OCI-LY1 (cell line): ENCODE results near the gene UBQLNL.

ENCODE experiments used
- H2AFZ ChIP-seq: fragments of 200-600 bp; sonication (generic), shearing (Covaris generic); 2 replicates; pipeline ENCODE4 v1.6.0; 2014; ENCODE audit warnings: antibody characterized with exemption, mild to moderate bottlenecking, low read length
- H3F3A ChIP-seq: fragments of 200-600 bp; sonication (generic), shearing (Covaris generic); 2 replicates; pipeline ENCODE4 v1.6.0; 2014; ENCODE audit warnings: mild to moderate bottlenecking, antibody characterized with exemption, low read length, moderate library complexity; ENCODE audit not compliant: insufficient read depth
- H3K27ac ChIP-seq: fragments of 200-600 bp; sonication (generic); 2 replicates; pipeline ENCODE4 v1.5.1; 2014; ENCODE audit warnings: low read length, mixed run types, mild to moderate bottlenecking, low read depth; ENCODE audit not compliant: poor library complexity, severe bottlenecking
- H3K27me3 ChIP-seq: fragments of 200-600 bp; sonication (generic); 2 replicates; pipeline ENCODE4 v1.6.0; 2014; ENCODE audit warnings: antibody characterized with exemption, mild to moderate bottlenecking, low read length, moderate library complexity; ENCODE audit not compliant: insufficient read depth
- H3K36me3 ChIP-seq: fragments of 200-600 bp; sonication (generic); 2 replicates; pipeline ENCODE4 v1.6.1; 2014; ENCODE audit warnings: mild to moderate bottlenecking, antibody characterized with exemption, low read length, moderate library complexity, mixed read lengths; ENCODE audit not compliant: insufficient read depth
- H3K4me1 ChIP-seq: fragments of 200-600 bp; sonication (generic); 2 replicates; pipeline ENCODE4 v1.5.1; 2014; ENCODE audit warnings: mild to moderate bottlenecking, low read length, moderate library complexity; ENCODE audit not compliant: insufficient read depth, severe bottlenecking
- H3K4me2 ChIP-seq: fragments of 200-600 bp; sonication (generic), shearing (Covaris generic); 2 replicates; pipeline ENCODE4 v1.6.1; 2014; ENCODE audit warnings: low read length
- H3K4me3 ChIP-seq: fragments of 200-600 bp; sonication (generic); 2 replicates; pipeline ENCODE4 v1.5.1; 2014; ENCODE audit warnings: low read length, low read depth, mild to moderate bottlenecking, mixed read lengths; ENCODE audit not compliant: poor library complexity, severe bottlenecking
- H3K79me2 ChIP-seq: fragments of 200-600 bp; shearing (Covaris generic); 2 replicates; pipeline ENCODE4 v1.6.1; 2016; ENCODE audit warnings: mixed run types, low read length, mixed read lengths; ENCODE audit not compliant: insufficient read depth
- H3K9ac ChIP-seq: fragments of 200-600 bp; sonication (generic), shearing (Covaris generic); 2 replicates; pipeline ENCODE4 v1.6.1; 2014; ENCODE audit warnings: mild to moderate bottlenecking, low read length, mixed read lengths
- H3K9me2 ChIP-seq: fragments of 200-600 bp; sonication (generic), shearing (Covaris generic); 2 replicates; pipeline ENCODE4 v1.6.1; 2014; ENCODE audit warnings: low read depth, mild to moderate bottlenecking, low read length, mixed read lengths
- H3K9me3 ChIP-seq: fragments of 200-600 bp; shearing (Covaris generic); 2 replicates; pipeline ENCODE4 v1.6.1; 2014; ENCODE audit warnings: low read length, mixed read lengths
- H4K20me1 ChIP-seq: fragments of 200-600 bp; sonication (generic), shearing (Covaris generic); 2 replicates; pipeline ENCODE4 v1.6.0; 2016; ENCODE audit warnings: mild to moderate bottlenecking, low read length; ENCODE audit not compliant: insufficient read depth
- CTCF ChIP-seq: fragments of 200-600 bp; sonication (generic), shearing (Covaris generic); IDR thresholded peaks from 2 replicates; pipeline ENCODE4 v1.5.1; 2017; ENCODE audit warnings: mild to moderate bottlenecking, antibody characterized with exemption, low read length, moderate library complexity, mixed read lengths
- EZH2 ChIP-seq: fragments of 200-600 bp; sonication (generic), shearing (Covaris generic); IDR thresholded peaks from 2 replicates; pipeline ENCODE4 v1.8.0; 2017; ENCODE audit warnings: borderline replicate concordance, mixed run types, mild to moderate bottlenecking, antibody characterized with exemption, low read length, moderate library complexity, mixed read lengths

UBQLNL gene

GRCh38 chr11:5486421-5486820, 30.1 kb downstream of the UBQLNL start:
- no peaks in the 10 kb centered on the region for H3K79me2 ChIP-seq
- H3K9me2 ChIP-seq = no peaks in the 10 kb centered on the region
- H4K20me1 ChIP-seq = no peaks in the 10 kb centered on the region
- H3F3A ChIP-seq = no peaks in the 10 kb centered on the region
- H3K36me3 ChIP-seq = no peaks in the 10 kb centered on the region
- H3K27me3 ChIP-seq = no peaks in the 10 kb centered on the region; the same call in 1 of the 2 replicates
- no peaks in the 10 kb centered on the region for H3K4me1 ChIP-seq
- no peak overlapping the region for H3K4me3 ChIP-seq
- H2AFZ ChIP-seq = no peak overlapping the region
- no peak overlapping the region for H3K4me2 ChIP-seq
- no peaks in the 10 kb centered on the region for H3K9me3 ChIP-seq
- H3K9ac ChIP-seq = no peak overlapping the region
- TF ChIP-seq EZH2 (no peak), CTCF (no peak)
- H3K27ac ChIP-seq = no peak overlapping the region

- Histone ChIP-seq H3K79me2 (no peaks in the 10 kb centered on the region), H3K9ac (no peak overlapping the region), H3K27ac (no peak overlapping the region), H3F3A (no peaks in the 10 kb centered on the region), H2AFZ (no peak overlapping the region), H3K4me1 (no peaks in the 10 kb centered on the region), H3K27me3 (no peaks in the 10 kb centered on the region; the same call in 1 of the 2 replicates), H3K9me3 (no peaks in the 10 kb centered on the region), H4K20me1 (no peaks in the 10 kb centered on the region), H3K9me2 (no peaks in the 10 kb centered on the region), H3K36me3 (no peaks in the 10 kb centered on the region), H3K4me3 (no peak overlapping the region), H3K4me2 (no peak overlapping the region)
- TF ChIP-seq CTCF = no peak
- no peak for TF ChIP-seq EZH2
Observed at GRCh38 chr11:5486003-5486402, 30.5 kb downstream of the UBQLNL start.

- Histone ChIP-seq H3K27ac (no peak overlapping the region), H3K27me3 (no peaks in the 10 kb centered on the region), H3F3A (no peaks in the 10 kb centered on the region), H3K4me3 (no peak overlapping the region), H3K36me3 (no peaks in the 10 kb centered on the region), H3K4me1 (no peaks in the 10 kb centered on the region), H3K9ac (no peak overlapping the region), H3K9me2 (no peaks in the 10 kb centered on the region), H3K9me3 (no peaks in the 10 kb centered on the region), H4K20me1 (no peaks in the 10 kb centered on the region), H3K79me2 (no peaks in the 10 kb centered on the region), H3K4me2 (no peak overlapping the region), H2AFZ (no peak overlapping the region)
- no peak for TF ChIP-seq EZH2
- TF ChIP-seq CTCF = peak; percentile 85
Observed at GRCh38 chr11:5476186-5476819, 40.2 kb downstream of the UBQLNL start.
